Measurements from ENCODE around the gene ARHGEF6.

Gene ARHGEF6, protein sequence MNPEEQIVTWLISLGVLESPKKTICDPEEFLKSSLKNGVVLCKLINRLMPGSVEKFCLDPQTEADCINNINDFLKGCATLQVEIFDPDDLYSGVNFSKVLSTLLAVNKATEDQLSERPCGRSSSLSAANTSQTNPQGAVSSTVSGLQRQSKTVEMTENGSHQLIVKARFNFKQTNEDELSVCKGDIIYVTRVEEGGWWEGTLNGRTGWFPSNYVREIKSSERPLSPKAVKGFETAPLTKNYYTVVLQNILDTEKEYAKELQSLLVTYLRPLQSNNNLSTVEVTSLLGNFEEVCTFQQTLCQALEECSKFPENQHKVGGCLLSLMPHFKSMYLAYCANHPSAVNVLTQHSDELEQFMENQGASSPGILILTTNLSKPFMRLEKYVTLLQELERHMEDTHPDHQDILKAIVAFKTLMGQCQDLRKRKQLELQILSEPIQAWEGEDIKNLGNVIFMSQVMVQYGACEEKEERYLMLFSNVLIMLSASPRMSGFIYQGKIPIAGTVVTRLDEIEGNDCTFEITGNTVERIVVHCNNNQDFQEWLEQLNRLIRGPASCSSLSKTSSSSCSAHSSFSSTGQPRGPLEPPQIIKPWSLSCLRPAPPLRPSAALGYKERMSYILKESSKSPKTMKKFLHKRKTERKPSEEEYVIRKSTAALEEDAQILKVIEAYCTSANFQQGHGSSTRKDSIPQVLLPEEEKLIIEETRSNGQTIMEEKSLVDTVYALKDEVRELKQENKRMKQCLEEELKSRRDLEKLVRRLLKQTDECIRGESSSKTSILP

DNA sequence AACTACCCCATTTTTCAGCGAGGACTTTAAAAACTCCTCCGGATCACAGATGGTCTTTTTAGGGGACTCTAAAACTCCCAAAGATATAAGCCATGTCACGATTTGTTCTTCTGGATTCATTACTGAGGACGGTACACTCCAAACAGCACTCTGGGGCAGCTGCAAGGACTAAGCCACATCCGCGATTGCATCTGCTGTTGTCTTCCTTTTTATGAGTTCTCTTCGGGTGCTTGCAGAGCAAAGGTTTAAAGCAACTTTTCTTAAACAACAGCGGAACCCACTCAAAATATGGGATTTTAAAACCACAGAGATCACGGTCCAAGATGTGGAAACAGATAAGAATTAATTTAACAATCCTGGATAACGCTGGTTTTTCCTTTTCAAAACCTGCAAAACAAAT is at the start of gene ARHGEF6:
Gene ARHGEF6, minus strand, starts transcription at position 170 of the 400 bp plus-strand sequence. Its CDS starts 50 bp downstream, at position 120.
- peak within 1 kb of the TSS; percentile 71 for H3K4me3 ChIP-seq (ENCODE audit: low read depth, low read length)
- DNase-seq (ENCODE audit: low read depth) = peak; percentile 65
- TF ChIP-seq, protein P1, sequence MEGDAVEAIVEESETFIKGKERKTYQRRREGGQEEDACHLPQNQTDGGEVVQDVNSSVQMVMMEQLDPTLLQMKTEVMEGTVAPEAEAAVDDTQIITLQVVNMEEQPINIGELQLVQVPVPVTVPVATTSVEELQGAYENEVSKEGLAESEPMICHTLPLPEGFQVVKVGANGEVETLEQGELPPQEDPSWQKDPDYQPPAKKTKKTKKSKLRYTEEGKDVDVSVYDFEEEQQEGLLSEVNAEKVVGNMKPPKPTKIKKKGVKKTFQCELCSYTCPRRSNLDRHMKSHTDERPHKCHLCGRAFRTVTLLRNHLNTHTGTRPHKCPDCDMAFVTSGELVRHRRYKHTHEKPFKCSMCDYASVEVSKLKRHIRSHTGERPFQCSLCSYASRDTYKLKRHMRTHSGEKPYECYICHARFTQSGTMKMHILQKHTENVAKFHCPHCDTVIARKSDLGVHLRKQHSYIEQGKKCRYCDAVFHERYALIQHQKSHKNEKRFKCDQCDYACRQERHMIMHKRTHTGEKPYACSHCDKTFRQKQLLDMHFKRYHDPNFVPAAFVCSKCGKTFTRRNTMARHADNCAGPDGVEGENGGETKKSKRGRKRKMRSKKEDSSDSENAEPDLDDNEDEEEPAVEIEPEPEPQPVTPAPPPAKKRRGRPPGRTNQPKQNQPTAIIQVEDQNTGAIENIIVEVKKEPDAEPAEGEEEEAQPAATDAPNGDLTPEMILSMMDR (IDR thresholded peaks at IDR 0.05; ENCODE audit: insufficient read depth, low read depth, low read length, missing control alignments) = no peak

DNA sequence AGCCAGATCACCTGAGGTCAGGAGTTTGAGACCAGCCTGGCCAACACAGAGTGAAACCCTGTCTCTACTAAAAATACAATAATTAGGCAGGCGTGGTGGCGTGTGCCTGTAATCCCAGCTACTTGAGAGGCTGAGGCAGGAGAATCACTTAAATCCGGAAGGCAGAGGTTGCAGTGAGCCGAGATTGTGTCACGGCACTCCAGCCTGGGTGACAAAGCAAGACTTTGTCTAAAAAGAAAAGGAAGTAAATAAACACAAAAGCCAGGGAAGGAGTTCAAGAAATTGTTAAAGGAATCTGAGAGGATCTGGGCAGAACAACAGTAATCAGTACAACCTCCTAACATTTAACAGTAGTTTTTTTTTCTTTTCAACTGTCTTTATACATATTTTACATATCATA is 48.7 kb upstream of the ARHGEF6 start:
- H3K4me3 ChIP-seq (ENCODE audit: low read depth, low read length) = no peak overlapping the region
- TF ChIP-seq, protein P1 (IDR thresholded peaks at IDR 0.05; ENCODE audit: insufficient read depth, low read depth, low read length, missing control alignments) = no peak
- DNase-seq (ENCODE audit: low read depth) = no peak

DNA sequence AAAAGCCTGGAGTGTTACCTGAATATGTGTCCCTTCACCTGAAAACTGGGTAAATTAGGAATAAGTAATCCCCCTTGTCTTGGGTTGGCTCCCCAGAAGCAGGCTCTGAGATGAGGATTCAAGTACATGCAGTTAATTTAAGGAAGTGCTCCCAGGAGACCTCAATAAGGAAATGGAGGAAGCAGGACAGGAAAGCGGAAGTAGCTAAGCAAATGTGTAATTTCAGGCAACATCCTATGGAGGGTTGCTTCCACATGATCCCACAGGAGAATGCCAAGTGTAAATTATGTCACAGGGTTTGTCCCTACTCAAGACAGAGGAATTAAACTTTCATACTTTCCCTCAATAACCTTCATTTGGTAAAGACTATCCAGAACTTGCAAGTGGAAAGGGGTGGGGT is 48.1 kb upstream of the ARHGEF6 start:
- TF ChIP-seq, protein P1 (IDR thresholded peaks at IDR 0.05; ENCODE audit: insufficient read depth, low read depth, low read length, missing control alignments) = no peak
- no peak for DNase-seq (ENCODE audit: low read depth)
- no peak overlapping the region for H3K4me3 ChIP-seq (ENCODE audit: low read depth, low read length)

DNA sequence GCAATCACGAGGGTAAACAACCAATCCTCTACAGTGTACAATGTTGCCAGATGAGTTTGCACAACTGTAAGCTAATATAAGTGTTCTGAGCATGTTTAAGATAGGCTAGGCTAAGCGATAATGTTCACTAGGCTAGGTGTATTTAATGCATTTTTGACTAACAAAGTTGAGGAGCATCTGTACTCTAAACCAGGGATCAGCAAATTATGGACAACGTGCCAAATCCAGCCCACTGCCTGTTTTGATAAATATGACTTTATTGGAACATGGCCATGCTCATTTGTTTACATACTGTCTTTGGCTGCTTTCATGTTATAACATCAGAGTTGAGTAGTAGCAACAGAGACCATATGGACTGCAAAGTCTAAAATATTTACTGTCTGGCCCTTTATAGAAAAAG is 46.3 kb upstream of the ARHGEF6 start:
- H3K4me3 ChIP-seq (ENCODE audit: low read depth, low read length) = no peak overlapping the region
- no peak for DNase-seq (ENCODE audit: low read depth)
- TF ChIP-seq, protein P1 (IDR thresholded peaks at IDR 0.05; ENCODE audit: insufficient read depth, low read depth, low read length, missing control alignments) = no peak

DNA sequence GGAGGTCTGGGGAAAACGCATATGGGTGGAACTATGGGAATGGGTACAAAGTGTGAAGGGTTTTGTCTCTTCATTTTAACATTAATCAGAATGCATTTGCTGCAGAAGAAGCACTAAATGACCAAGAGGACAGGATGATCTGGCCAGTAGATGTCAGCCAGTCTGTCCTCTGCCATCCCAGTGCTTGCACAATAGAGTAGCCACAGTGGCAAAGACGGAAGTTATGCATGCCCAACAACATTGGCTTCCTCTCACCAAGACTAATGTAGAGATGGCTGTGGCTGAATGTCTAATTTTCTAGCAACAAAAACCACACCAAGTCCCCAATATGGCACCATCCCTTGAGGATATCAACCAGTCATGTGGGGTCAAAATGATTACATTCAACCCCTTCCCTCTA is 45.0 kb upstream of the ARHGEF6 start:
- TF ChIP-seq, protein P1 (IDR thresholded peaks at IDR 0.05; ENCODE audit: insufficient read depth, low read depth, low read length, missing control alignments) = no peak
- DNase-seq (ENCODE audit: low read depth) = no peak
- no peak overlapping the region for H3K4me3 ChIP-seq (ENCODE audit: low read depth, low read length)

DNA sequence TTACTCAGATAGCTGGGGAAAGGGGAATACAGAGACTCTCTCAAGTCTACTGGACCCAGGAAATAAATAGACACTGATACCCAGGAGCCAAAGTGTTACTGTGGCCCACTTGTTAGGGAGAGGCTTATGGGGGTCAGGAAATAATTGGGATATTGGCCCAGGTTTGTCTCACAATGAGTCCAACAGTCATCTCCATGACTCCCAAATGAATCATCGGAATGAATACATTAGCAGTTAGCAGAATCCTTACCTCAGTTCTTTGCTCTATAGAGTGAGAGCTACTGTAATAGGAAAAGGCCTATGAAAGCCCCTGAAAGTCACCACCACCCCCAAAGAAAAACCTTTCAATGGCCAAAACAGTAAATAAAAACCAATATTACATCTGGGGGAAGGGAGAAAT is 42.4 kb upstream of the ARHGEF6 start:
- TF ChIP-seq, protein P1 (IDR thresholded peaks at IDR 0.05; ENCODE audit: insufficient read depth, low read depth, low read length, missing control alignments) = no peak
- DNase-seq (ENCODE audit: low read depth) = no peak
- H3K4me3 ChIP-seq (ENCODE audit: low read depth, low read length) = no peak overlapping the region
